PC-9 (cell line): ENCODE data around the gene C1orf74.

Source experiments
- CTCF ChIP-seq: fragments of 200-600 bp; sonication (generic); conservative IDR thresholded peaks from 2 replicates; pipeline ENCODE4 v1.6.1; 2017; ENCODE audit warnings: mixed run types, antibody characterized with exemption, mild to moderate bottlenecking, moderate library complexity
- EZH2 ChIP-seq: fragments of 200-600 bp; sonication (generic); IDR thresholded peaks from 2 replicates; pipeline ENCODE4 v1.8.0; 2017; ENCODE audit warnings: antibody characterized with exemption, low read depth

GRCh38 chr1:209769171-209769904 lies 15.0 kb downstream of the C1orf74 start:
- TF ChIP-seq CTCF (no peak), EZH2 (no peak)
